HUES6 (cell line): Measurements from ENCODE around the gene ARAP1.

Experiments
- H3K27ac ChIP-seq: 2 replicates; pipeline ENCODE4 v1.7.0; 2013; ENCODE audit warnings: low read depth, mild to moderate bottlenecking, low read length, inconsistent platforms
- H3K27me3 ChIP-seq: 2 replicates; pipeline ENCODE4 v1.6.1; 2013; ENCODE audit warnings: low read length; ENCODE audit not compliant: control insufficient read depth, insufficient read depth
- H3K36me3 ChIP-seq: 2 replicates; pipeline ENCODE4 v1.6.1; 2013; ENCODE audit warnings: low read length; ENCODE audit not compliant: control insufficient read depth, insufficient read depth
- H3K4me1 ChIP-seq: 2 replicates; pipeline ENCODE4 v1.6.1; 2013; ENCODE audit warnings: low read length; ENCODE audit not compliant: control insufficient read depth, insufficient read depth
- H3K4me3 ChIP-seq: 2 replicates; pipeline ENCODE4 v1.5.1; 2013; ENCODE audit warnings: low read depth, low read length
- H3K9ac ChIP-seq: one replicate; pipeline ENCODE4 v1.6.1; 2013; ENCODE audit warnings: mild to moderate bottlenecking, low read length
- H3K9me3 ChIP-seq: 2 replicates; pipeline ENCODE4 v1.6.1; 2013; ENCODE audit warnings: low read depth, low read length; ENCODE audit not compliant: control insufficient read depth, insufficient read depth

Gene ARAP1

GRCh38 chr11:72769680-72770079, 17.5 kb upstream of the ARAP1 start:
- H3K4me1 ChIP-seq: peaks cover 14% of the 10 kb centered on the region
- H3K4me3 ChIP-seq: no peak overlapping the region
- no peaks in the 10 kb centered on the region for H3K27me3 ChIP-seq
- no peak overlapping the region for H3K9ac ChIP-seq
- H3K27ac ChIP-seq: no peak overlapping the region
- H3K36me3 ChIP-seq: no peaks in the 10 kb centered on the region
- H3K9me3 ChIP-seq: no peaks in the 10 kb centered on the region

- H3K27ac ChIP-seq: no peak overlapping the region
- no peaks in the 10 kb centered on the region for H3K36me3 ChIP-seq
- no peaks in the 10 kb centered on the region for H3K9me3 ChIP-seq
- no peak overlapping the region for H3K9ac ChIP-seq
- no peak overlapping the region for H3K4me3 ChIP-seq
- H3K27me3 ChIP-seq: no peaks in the 10 kb centered on the region
- H3K4me1 ChIP-seq: peaks cover 20% of the 10 kb centered on the region
These were observed 16.4 kb upstream of the ARAP1 start for GRCh38 chr11:72768581-72768980.

- no peaks in the 10 kb centered on the region for H3K36me3 ChIP-seq
- no peak overlapping the region for H3K9ac ChIP-seq
- H3K9me3 ChIP-seq: no peaks in the 10 kb centered on the region
These were observed 15.2 kb upstream of the ARAP1 start for GRCh38 chr11:72767203-72768062.

GRCh38 chr11:72766152-72766902, 14.1 kb upstream of the ARAP1 start:
- no peak overlapping the region for H3K4me3 ChIP-seq
- H3K27me3 ChIP-seq: no peaks in the 10 kb centered on the region
- H3K9ac ChIP-seq: no peak overlapping the region
- no peaks in the 10 kb centered on the region for H3K36me3 ChIP-seq
- no peaks in the 10 kb centered on the region for H3K9me3 ChIP-seq
- no peak overlapping the region for H3K27ac ChIP-seq
- H3K4me1 ChIP-seq: peaks cover 15% of the 10 kb centered on the region

More at GRCh38 chr11:72767203-72768062, 15.2 kb upstream of the ARAP1 start:
- Histone ChIP-seq H3K27ac (no peak overlapping the region), H3K4me3 (no peak overlapping the region), H3K4me1 (peaks cover 20% of the 10 kb centered on the region), H3K27me3 (no peaks in the 10 kb centered on the region)

DNA sequence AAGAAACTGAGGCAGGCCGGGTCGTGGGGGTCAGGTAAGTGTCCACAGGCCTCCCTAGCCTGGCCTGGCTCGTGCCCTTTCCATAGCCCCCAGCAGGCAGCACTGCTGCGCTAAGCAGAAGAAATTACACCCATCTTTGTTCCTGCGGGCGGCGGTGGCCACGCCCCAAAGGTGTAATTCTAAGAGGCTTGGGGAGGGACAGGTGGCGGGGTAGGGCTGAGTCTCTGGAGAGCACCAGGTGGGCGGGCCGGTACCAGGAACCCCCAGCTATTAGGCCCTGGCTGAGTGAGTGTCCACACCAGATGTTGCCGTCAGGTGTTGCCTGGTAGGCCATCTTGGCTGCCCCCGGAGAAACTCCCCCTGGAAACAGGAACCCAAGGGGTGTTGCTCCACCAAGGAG, 12.3 kb upstream of the ARAP1 start:
- Histone ChIP-seq H3K27me3 (no peaks in the 10 kb centered on the region), H3K27ac (no peak overlapping the region), H3K9me3 (no peaks in the 10 kb centered on the region), H3K4me1 (peaks cover 15% of the 10 kb centered on the region), H3K4me3 (no peak overlapping the region), H3K36me3 (no peaks in the 10 kb centered on the region), H3K9ac (no peak overlapping the region)

GRCh38 chr11:72763823-72764222, 11.6 kb upstream of the ARAP1 start:
- Histone ChIP-seq H3K9me3 (no peaks in the 10 kb centered on the region), H3K27me3 (no peaks in the 10 kb centered on the region), H3K27ac (no peak overlapping the region), H3K36me3 (0 out of 2 replicates have a peak, but pooled peaks cover under 1% of the 10 kb centered on the region), H3K4me3 (no peak overlapping the region), H3K4me1 (peaks cover 14% of the 10 kb centered on the region), H3K9ac (no peak overlapping the region)

DNA sequence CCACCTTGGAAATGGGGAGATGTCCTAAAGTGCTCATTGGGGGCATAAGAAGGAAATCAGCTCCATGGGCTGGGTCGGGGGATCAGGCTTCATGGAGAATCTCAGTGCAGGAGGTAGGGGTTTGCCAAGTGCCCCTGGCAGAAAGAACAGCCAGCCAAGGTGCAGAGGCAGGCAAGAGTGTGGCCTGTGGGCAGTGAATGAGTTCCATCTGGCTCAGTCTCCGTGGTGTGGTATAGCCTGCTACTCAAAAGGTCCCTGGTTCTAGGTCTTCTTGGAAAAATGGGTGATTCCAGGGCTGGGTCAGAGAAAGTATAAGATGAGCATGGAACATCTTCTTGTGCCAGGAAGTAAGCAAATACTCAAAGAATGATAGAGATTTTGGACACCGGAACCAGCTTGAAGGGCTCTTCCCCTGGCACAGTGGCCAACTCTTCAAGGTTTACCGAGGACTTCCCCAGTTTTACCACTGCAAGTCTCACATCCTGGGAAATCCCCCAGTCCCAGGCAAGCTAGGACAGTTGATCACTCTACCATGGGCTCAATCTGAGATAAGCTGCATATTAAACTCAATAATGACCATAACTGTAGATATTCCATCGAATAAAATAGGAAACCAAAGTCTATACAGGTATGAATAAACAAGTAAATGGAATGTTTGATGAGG, 10.6 kb upstream of the ARAP1 start:
- H3K27me3 ChIP-seq: no peaks in the 10 kb centered on the region
- no peaks in the 10 kb centered on the region for H3K9me3 ChIP-seq
- no peak overlapping the region for H3K4me3 ChIP-seq
- no peak overlapping the region for H3K9ac ChIP-seq
- H3K36me3 ChIP-seq: 0 out of 2 replicates have a peak, but pooled peaks cover 2% of the 10 kb centered on the region
- peaks cover 6% of the 10 kb centered on the region for H3K4me1 ChIP-seq
- no peak overlapping the region for H3K27ac ChIP-seq

GRCh38 chr11:72760539-72761405, 8.6 kb upstream of the ARAP1 start:
- Histone ChIP-seq H3K27me3 (no peaks in the 10 kb centered on the region), H3K4me1 (peaks cover 6% of the 10 kb centered on the region), H3K9ac (no peak overlapping the region), H3K36me3 (0 out of 2 replicates have a peak, but pooled peaks cover 5% of the 10 kb centered on the region), H3K27ac (no peak overlapping the region), H3K9me3 (no peaks in the 10 kb centered on the region), H3K4me3 (no peak overlapping the region)

DNA sequence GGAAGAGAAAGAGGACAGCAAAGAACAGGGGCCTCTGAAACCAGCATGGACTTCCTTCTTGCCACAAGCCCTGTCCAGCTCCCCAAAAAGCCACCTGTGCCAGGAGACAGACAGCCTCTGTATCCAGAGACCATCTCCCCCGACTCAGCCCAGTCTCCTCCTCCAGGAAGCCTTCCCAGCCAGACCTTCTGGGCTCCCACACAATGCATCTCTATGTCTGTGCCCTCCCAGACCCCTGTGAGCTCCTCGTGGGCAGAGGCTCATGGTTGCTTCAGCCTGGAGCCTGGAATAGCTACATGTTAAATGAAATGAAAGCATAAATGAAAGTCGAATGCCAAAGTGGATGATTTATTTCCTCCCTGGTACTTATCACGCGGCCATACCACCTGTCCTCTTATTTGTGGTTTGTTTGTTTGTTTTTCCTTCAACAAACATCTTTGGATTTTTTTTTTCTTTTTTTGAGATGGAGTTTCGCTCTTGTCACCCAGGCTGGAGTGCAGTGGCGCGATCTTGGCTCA, 7.3 kb upstream of the ARAP1 start:
- no peaks in the 10 kb centered on the region for H3K9me3 ChIP-seq
- H3K9ac ChIP-seq: no peak overlapping the region
- no peak overlapping the region for H3K27ac ChIP-seq
- H3K4me3 ChIP-seq: no peak overlapping the region
- H3K27me3 ChIP-seq: no peaks in the 10 kb centered on the region
- H3K36me3 ChIP-seq: 0 out of 2 replicates have a peak, but pooled peaks cover 5% of the 10 kb centered on the region
- peaks cover 11% of the 10 kb centered on the region for H3K4me1 ChIP-seq

- H3K9ac ChIP-seq: no peak overlapping the region
- no peaks in the 10 kb centered on the region for H3K9me3 ChIP-seq
- H3K4me3 ChIP-seq: no peak overlapping the region
- no peak overlapping the region for H3K27ac ChIP-seq
- H3K27me3 ChIP-seq: no peaks in the 10 kb centered on the region
- H3K36me3 ChIP-seq: 0 out of 2 replicates have a peak, but pooled peaks cover 5% of the 10 kb centered on the region
- H3K4me1 ChIP-seq: peaks cover 8% of the 10 kb centered on the region
These were observed 6.6 kb upstream of the ARAP1 start for GRCh38 chr11:72758690-72759389.
